Measurements from ENCODE around the gene IARS1. TPM values are rescaled to one million over a fixed set of nuclear protein-coding genes. Genes with fewer than 3 reads are reported as not detected.

Gene IARS1
- total and polyA plus RNA-seq, 10 of the 15 experiments (the other 5 are each of a cell fraction or from before 2014, with no cell fraction given), result 71.0 to 227 (median 153) TPM

DNA sequence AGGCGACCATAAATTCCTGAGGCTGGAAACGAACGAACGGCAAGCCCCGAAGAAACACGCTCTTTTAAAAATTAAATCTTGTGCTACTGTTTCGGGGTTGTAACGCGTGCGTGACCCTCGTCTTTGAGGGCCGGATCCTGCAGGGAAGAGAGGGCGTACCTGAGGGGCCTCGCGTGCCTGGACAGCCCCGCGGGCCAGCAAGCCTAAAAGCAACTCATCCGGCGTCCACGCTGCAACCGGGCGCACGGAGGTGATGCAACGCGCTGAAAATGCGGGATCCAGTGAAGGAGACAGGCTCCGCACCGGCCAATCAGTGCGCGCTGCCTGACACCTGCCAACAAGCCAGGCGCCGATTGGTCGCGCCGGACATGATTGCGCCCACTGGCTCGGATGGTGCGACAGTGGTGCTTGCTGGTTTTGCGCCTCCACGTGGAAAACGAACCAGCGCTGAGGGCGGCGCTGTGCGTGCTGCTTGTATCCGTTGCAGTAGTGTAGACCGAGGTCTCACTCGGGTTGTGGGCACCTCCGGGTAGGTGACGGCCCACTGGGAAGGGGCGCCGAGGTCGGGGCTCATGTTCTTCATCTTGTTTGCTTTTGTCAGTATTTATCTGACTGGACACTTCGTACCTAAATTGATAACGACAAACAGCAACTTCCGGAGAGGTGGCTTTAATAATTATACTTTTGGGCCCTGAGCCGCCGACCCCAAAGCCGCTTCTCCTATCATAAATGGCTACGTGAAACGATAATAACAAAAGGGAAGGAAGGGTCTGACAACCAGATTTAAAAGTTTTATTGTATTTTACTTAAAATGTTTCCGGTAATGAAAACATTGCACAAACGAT, at the start of gene IARS1 (continued):
- TF ChIP-seq, protein P1, sequence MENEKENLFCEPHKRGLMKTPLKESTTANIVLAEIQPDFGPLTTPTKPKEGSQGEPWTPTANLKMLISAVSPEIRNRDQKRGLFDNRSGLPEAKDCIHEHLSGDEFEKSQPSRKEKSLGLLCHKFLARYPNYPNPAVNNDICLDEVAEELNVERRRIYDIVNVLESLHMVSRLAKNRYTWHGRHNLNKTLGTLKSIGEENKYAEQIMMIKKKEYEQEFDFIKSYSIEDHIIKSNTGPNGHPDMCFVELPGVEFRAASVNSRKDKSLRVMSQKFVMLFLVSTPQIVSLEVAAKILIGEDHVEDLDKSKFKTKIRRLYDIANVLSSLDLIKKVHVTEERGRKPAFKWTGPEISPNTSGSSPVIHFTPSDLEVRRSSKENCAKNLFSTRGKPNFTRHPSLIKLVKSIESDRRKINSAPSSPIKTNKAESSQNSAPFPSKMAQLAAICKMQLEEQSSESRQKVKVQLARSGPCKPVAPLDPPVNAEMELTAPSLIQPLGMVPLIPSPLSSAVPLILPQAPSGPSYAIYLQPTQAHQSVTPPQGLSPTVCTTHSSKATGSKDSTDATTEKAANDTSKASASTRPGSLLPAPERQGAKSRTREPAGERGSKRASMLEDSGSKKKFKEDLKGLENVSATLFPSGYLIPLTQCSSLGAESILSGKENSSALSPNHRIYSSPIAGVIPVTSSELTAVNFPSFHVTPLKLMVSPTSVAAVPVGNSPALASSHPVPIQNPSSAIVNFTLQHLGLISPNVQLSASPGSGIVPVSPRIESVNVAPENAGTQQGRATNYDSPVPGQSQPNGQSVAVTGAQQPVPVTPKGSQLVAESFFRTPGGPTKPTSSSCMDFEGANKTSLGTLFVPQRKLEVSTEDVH (IDR thresholded peaks at IDR 0.05; ENCODE audit: low read depth, partially characterized antibody), result no peak
- TF ChIP-seq SIN3A (IDR thresholded peaks at IDR 0.05; ENCODE audit: low read depth, low read length), result peak; percentile 95
- peak; percentile 66; the same call in 1 of the 2 replicates for TF ChIP-seq ZSCAN29 (IDR thresholded peaks at IDR 0.05)
- no peak for TF ChIP-seq ZNF274 (IDR thresholded peaks at IDR 0.05; ENCODE audit: insufficient read depth, insufficient read length)
- no peak for TF ChIP-seq MTA2 (IDR thresholded peaks at IDR 0.05; ENCODE audit: low read depth)
- no peak for TF ChIP-seq TCF3 (IDR thresholded peaks at IDR 0.05; ENCODE audit: borderline replicate concordance, insufficient read depth, low read depth, low read length)
- peak; percentile 94 for TF ChIP-seq FOS (IDR thresholded peaks at IDR 0.05; ENCODE audit: borderline replicate concordance, extremely low read depth, insufficient read length)
- TF ChIP-seq POLR2AphosphoS2 (IDR thresholded peaks at IDR 0.05; ENCODE audit: low read depth, low read length), result no peak; the same call in 1 of the 2 replicates
- no peak; the same call in 1 of the 2 replicates for TF ChIP-seq MTA3 (IDR thresholded peaks at IDR 0.05; ENCODE audit: borderline replicate concordance, low read length)
- TF ChIP-seq, protein P2, sequence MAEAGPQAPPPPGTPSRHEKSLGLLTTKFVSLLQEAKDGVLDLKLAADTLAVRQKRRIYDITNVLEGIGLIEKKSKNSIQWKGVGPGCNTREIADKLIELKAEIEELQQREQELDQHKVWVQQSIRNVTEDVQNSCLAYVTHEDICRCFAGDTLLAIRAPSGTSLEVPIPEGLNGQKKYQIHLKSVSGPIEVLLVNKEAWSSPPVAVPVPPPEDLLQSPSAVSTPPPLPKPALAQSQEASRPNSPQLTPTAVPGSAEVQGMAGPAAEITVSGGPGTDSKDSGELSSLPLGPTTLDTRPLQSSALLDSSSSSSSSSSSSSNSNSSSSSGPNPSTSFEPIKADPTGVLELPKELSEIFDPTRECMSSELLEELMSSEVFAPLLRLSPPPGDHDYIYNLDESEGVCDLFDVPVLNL (IDR thresholded peaks at IDR 0.05; ENCODE audit: low read depth, low read length), result peak; percentile 63
- TF ChIP-seq, protein P3, sequence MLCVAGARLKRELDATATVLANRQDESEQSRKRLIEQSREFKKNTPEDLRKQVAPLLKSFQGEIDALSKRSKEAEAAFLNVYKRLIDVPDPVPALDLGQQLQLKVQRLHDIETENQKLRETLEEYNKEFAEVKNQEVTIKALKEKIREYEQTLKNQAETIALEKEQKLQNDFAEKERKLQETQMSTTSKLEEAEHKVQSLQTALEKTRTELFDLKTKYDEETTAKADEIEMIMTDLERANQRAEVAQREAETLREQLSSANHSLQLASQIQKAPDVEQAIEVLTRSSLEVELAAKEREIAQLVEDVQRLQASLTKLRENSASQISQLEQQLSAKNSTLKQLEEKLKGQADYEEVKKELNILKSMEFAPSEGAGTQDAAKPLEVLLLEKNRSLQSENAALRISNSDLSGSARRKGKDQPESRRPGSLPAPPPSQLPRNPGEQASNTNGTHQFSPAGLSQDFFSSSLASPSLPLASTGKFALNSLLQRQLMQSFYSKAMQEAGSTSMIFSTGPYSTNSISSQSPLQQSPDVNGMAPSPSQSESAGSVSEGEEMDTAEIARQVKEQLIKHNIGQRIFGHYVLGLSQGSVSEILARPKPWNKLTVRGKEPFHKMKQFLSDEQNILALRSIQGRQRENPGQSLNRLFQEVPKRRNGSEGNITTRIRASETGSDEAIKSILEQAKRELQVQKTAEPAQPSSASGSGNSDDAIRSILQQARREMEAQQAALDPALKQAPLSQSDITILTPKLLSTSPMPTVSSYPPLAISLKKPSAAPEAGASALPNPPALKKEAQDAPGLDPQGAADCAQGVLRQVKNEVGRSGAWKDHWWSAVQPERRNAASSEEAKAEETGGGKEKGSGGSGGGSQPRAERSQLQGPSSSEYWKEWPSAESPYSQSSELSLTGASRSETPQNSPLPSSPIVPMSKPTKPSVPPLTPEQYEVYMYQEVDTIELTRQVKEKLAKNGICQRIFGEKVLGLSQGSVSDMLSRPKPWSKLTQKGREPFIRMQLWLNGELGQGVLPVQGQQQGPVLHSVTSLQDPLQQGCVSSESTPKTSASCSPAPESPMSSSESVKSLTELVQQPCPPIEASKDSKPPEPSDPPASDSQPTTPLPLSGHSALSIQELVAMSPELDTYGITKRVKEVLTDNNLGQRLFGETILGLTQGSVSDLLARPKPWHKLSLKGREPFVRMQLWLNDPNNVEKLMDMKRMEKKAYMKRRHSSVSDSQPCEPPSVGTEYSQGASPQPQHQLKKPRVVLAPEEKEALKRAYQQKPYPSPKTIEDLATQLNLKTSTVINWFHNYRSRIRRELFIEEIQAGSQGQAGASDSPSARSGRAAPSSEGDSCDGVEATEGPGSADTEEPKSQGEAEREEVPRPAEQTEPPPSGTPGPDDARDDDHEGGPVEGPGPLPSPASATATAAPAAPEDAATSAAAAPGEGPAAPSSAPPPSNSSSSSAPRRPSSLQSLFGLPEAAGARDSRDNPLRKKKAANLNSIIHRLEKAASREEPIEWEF (IDR thresholded peaks at IDR 0.05; ENCODE audit: insufficient replicate concordance, low read depth, low read length), result no peak
- TF ChIP-seq HDGF (IDR thresholded peaks at IDR 0.05), result 0 out of 2 replicates have a peak, but pooled peaks have one; percentile 47
- TF ChIP-seq MEF2B (IDR thresholded peaks at IDR 0.05; ENCODE audit: partially characterized antibody, poor library complexity, severe bottlenecking), result peak; percentile 10
- TF ChIP-seq POU2F2 (IDR thresholded peaks at IDR 0.05; ENCODE audit: borderline replicate concordance, low read depth, low read length), result peak; percentile 82
- no peak for TF ChIP-seq MYB (IDR thresholded peaks at IDR 0.05; ENCODE audit: borderline replicate concordance, low read depth, low read length)
- no peak for TF ChIP-seq EGR1 (IDR thresholded peaks at IDR 0.05; ENCODE audit: borderline replicate concordance in 1 of 2, low read depth in 2 of 2, low read length in 2 of 2)
- TF ChIP-seq STAT1 (conservative IDR thresholded peaks at IDR 0.05), result peak; percentile 85; the same call in 1 of the 2 replicates
- no peak for TF ChIP-seq RBBP5 (conservative IDR thresholded peaks at IDR 0.05)
